ENCODE measurements around the gene VPS33A. TPM values are rescaled to one million over a fixed set of nuclear protein-coding genes. Genes with fewer than 3 reads are reported as not detected.

Gene VPS33A
- total and polyA plus RNA-seq, 2 of the 8 experiments (the other 6 are each of a cell fraction or from before 2014, with no cell fraction given), result 16.4 to 41.8 TPM

- TF ChIP-seq TAF1 (IDR thresholded peaks at IDR 0.05; ENCODE audit: low read depth, low read length) (peak; percentile 94), JUN (IDR thresholded peaks at IDR 0.05; ENCODE audit: low read depth, low read length) (no peak), EGR1 (IDR thresholded peaks at IDR 0.05; ENCODE audit: borderline replicate concordance, low read depth, low read length) (no peak), BRCA1 (IDR thresholded peaks at IDR 0.05; ENCODE audit: low read depth, low read length) (no peak), SRF (IDR thresholded peaks at IDR 0.05; ENCODE audit: low read depth, low read length) (0 out of 2 replicates have a peak, but pooled peaks have one; percentile 22), SIRT6 (IDR thresholded peaks at IDR 0.05; ENCODE audit: low read length) (no peak), CEBPB (IDR thresholded peaks at IDR 0.05; ENCODE audit: low read depth, low read length) (no peak), SIN3A (conservative IDR thresholded peaks at IDR 0.05 in 1 of 2, IDR thresholded peaks at IDR 0.05 in 1 of 2; ENCODE audit: low read depth in 1 of 2, low read length in 2 of 2) (peak; percentile 27 to 74; a peak in 1 of 4 replicates), SIX5 (IDR thresholded peaks at IDR 0.05; ENCODE audit: low read depth, low read length) (no peak), SAP30 (IDR thresholded peaks at IDR 0.05; ENCODE audit: insufficient read depth, insufficient replicate concordance, low read length) (no peak), SUZ12 (IDR thresholded peaks at IDR 0.05; ENCODE audit: low read length) (no peak), RNF2 (IDR thresholded peaks at IDR 0.05; ENCODE audit: borderline replicate concordance, low read depth, low read length, missing control alignments, poor library complexity, severe bottlenecking) (no peak), CHD1 (IDR thresholded peaks at IDR 0.05; ENCODE audit: low read depth, low read length) (no peak), RBBP5 (IDR thresholded peaks at IDR 0.05; ENCODE audit: borderline replicate concordance, low read depth, low read length) (peak; percentile 77; the same call in 1 of the 2 replicates), HDAC6 (IDR thresholded peaks at IDR 0.05; ENCODE audit: low read depth, low read length) (no peak), POLR2AphosphoS5 (IDR thresholded peaks at IDR 0.05; ENCODE audit: low read depth, low read length) (peak; percentile 98), MAFK (IDR thresholded peaks at IDR 0.05; ENCODE audit: low read depth, low read length) (no peak), GABPA (IDR thresholded peaks at IDR 0.05; ENCODE audit: borderline replicate concordance, insufficient read depth, low read length) (peak; percentile 83; the same call in 1 of the 2 replicates), CHD2 (IDR thresholded peaks at IDR 0.05; ENCODE audit: low read length) (no peak), HDAC2 (IDR thresholded peaks at IDR 0.05; ENCODE audit: borderline replicate concordance in 1 of 2, low read depth in 2 of 2, low read length in 2 of 2) (no peak; a peak in 1 of 4 replicates), RFX5 (IDR thresholded peaks at IDR 0.05; ENCODE audit: borderline replicate concordance, low read depth, low read length) (no peak)
Measured at GRCh38 chr12:122225683-122226365, 40.5 kb downstream of the VPS33A start, which contains the start of gene DIABLO (continued).
